Measurements from ENCODE around the gene ACTN2.

The ACTN2 gene

DNA sequence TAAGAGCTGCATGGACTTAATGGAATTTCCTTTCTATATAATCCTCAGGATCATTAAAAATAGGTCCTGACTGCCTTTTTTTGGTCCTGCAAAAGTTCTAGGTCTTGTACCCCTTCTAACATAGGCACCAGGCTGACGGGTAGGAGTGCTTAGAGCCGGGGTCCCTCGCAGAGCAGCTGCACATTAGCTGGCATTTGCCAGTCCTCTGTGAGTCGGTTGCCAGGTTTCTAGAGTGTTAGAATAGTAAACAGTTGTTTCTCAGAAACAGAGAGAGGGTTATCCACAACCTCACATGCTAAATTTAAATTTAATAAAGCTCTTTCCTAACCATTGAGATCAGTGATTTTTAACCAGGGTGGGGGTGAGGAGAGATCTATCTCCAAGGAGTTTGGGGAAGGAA lies 46.6 kb upstream of the ACTN2 start (continued):
- TF ChIP-seq ZNF658 (tag by site-specific recombination; IDR thresholded peaks at IDR 0.05) (no peak), ZNF202 (tag by site-specific recombination; IDR thresholded peaks at IDR 0.05; ENCODE audit: borderline replicate concordance) (no peak)
- TF ChIP-seq, protein P1, sequence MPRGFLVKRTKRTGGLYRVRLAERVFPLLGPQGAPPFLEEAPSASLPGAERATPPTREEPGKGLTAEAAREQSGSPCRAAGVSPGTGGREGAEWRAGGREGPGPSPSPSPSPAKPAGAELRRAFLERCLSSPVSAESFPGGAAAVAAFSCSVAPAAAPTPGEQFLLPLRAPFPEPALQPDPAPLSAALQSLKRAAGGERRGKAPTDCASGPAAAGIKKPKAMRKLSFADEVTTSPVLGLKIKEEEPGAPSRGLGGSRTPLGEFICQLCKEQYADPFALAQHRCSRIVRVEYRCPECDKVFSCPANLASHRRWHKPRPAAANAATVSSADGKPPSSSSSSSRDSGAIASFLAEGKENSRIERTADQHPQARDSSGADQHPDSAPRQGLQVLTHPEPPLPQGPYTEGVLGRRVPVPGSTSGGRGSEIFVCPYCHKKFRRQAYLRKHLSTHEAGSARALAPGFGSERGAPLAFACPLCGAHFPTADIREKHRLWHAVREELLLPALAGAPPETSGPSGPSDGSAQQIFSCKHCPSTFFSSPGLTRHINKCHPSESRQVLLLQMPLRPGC (tag by site-specific recombination; IDR thresholded peaks at IDR 0.05), result no peak

DNA sequence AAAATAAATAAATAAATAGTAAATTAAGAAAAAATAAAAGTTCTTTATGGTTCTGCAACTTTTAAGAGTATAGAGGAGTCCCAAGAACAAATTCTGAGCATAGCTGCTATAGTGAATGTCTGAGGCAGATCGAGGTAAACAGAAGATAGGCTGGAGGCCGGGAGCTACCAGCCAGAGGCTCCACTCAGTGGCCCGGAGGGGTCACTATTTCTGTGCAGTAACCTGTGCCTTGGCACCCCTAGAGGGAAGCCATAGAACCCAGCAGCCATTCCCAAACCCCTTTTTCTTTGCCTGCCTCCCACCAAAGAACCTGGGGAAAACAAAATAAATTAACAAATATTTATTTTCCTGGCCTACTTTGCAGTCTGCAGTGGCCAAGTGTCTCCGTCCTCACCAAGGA lies 43.5 kb upstream of the ACTN2 start:
- Histone ChIP-seq H3K9me3 (ENCODE audit: control insufficient read depth, insufficient read depth, low read depth, low read length) (no peaks in the 10 kb centered on the region), H3K4me1 (ENCODE audit: control insufficient read depth, insufficient read depth, low read length) (no peaks in the 10 kb centered on the region), H3K36me3 (ENCODE audit: control insufficient read depth in 2 of 2, insufficient read depth in 1 of 2, low read length in 2 of 2) (no peaks in the 10 kb centered on the region), H3K27ac (ENCODE audit: extremely low read depth, low read depth, low read length) (no peak overlapping the region), H3K4me3 (ENCODE audit: low read depth, low read length) (no peak overlapping the region)
- ChIA-PET POLR2A (no interaction called here), CTCF (interaction anchor here (0.6 to 0.8 kb wide), 4 partner anchors 33 to 48 kb away, joined by 3 to 4 read pairs (median 4); no protein-coding TSS in a partner anchor)
- no peak for TF ChIP-seq ZBTB21 (tag by site-specific recombination; IDR thresholded peaks at IDR 0.05)
- TF ChIP-seq ZNF37A (tag by site-specific recombination; IDR thresholded peaks at IDR 0.05), result no peak
- TF ChIP-seq ZBTB8A (tag by site-specific recombination; IDR thresholded peaks at IDR 0.05), result no peak
- no peak for TF ChIP-seq ZNF433 (tag by site-specific recombination; IDR thresholded peaks at IDR 0.05; ENCODE audit: low read depth)
- no peak for TF ChIP-seq ZNF366 (tag by site-specific recombination; conservative IDR thresholded peaks at IDR 0.05)
- TF ChIP-seq ZNF132 (tag by site-specific recombination; IDR thresholded peaks at IDR 0.05; ENCODE audit: borderline replicate concordance), result no peak
- TF ChIP-seq ZNF311 (tag by site-specific recombination; IDR thresholded peaks at IDR 0.05; ENCODE audit: borderline replicate concordance), result no peak
- TF ChIP-seq, protein P2, sequence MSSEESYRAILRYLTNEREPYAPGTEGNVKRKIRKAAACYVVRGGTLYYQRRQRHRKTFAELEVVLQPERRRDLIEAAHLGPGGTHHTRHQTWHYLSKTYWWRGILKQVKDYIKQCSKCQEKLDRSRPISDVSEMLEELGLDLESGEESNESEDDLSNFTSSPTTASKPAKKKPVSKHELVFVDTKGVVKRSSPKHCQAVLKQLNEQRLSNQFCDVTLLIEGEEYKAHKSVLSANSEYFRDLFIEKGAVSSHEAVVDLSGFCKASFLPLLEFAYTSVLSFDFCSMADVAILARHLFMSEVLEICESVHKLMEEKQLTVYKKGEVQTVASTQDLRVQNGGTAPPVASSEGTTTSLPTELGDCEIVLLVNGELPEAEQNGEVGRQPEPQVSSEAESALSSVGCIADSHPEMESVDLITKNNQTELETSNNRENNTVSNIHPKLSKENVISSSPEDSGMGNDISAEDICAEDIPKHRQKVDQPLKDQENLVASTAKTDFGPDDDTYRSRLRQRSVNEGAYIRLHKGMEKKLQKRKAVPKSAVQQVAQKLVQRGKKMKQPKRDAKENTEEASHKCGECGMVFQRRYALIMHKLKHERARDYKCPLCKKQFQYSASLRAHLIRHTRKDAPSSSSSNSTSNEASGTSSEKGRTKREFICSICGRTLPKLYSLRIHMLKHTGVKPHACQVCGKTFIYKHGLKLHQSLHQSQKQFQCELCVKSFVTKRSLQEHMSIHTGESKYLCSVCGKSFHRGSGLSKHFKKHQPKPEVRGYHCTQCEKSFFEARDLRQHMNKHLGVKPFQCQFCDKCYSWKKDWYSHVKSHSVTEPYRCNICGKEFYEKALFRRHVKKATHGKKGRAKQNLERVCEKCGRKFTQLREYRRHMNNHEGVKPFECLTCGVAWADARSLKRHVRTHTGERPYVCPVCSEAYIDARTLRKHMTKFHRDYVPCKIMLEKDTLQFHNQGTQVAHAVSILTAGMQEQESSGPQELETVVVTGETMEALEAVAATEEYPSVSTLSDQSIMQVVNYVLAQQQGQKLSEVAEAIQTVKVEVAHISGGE (tag by site-specific recombination; conservative IDR thresholded peaks at IDR 0.05; ENCODE audit: low read depth), result no peak
- TF ChIP-seq, protein P3, sequence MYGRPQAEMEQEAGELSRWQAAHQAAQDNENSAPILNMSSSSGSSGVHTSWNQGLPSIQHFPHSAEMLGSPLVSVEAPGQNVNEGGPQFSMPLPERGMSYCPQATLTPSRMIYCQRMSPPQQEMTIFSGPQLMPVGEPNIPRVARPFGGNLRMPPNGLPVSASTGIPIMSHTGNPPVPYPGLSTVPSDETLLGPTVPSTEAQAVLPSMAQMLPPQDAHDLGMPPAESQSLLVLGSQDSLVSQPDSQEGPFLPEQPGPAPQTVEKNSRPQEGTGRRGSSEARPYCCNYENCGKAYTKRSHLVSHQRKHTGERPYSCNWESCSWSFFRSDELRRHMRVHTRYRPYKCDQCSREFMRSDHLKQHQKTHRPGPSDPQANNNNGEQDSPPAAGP (tag by site-specific recombination; IDR thresholded peaks at IDR 0.05), result no peak
- no peak for TF ChIP-seq ZNF837 (tag by site-specific recombination; IDR thresholded peaks at IDR 0.05)
- no peak for TF ChIP-seq ZNF146 (tag by site-specific recombination; IDR thresholded peaks at IDR 0.05)
- TF ChIP-seq ZNF335 (tag by site-specific recombination; conservative IDR thresholded peaks at IDR 0.05), result no peak
- TF ChIP-seq, protein P4, sequence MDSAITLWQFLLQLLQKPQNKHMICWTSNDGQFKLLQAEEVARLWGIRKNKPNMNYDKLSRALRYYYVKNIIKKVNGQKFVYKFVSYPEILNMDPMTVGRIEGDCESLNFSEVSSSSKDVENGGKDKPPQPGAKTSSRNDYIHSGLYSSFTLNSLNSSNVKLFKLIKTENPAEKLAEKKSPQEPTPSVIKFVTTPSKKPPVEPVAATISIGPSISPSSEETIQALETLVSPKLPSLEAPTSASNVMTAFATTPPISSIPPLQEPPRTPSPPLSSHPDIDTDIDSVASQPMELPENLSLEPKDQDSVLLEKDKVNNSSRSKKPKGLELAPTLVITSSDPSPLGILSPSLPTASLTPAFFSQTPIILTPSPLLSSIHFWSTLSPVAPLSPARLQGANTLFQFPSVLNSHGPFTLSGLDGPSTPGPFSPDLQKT (IDR thresholded peaks at IDR 0.05; ENCODE audit: borderline replicate concordance, low read depth, low read length), result no peak
- TF ChIP-seq, protein P5, sequence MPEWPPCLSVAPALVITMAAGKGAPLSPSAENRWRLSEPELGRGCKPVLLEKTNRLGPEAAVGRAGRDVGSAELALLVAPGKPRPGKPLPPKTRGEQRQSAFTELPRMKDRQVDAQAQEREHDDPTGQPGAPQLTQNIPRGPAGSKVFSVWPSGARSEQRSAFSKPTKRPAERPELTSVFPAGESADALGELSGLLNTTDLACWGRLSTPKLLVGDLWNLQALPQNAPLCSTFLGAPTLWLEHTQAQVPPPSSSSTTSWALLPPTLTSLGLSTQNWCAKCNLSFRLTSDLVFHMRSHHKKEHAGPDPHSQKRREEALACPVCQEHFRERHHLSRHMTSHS (tag by site-specific recombination; IDR thresholded peaks at IDR 0.05), result no peak
- no peak for TF ChIP-seq ZNF514 (tag by site-specific recombination; IDR thresholded peaks at IDR 0.05)
- TF ChIP-seq MYNN (tag by site-specific recombination; IDR thresholded peaks at IDR 0.05; ENCODE audit: borderline replicate concordance), result no peak
- TF ChIP-seq ZNF302 (tag by site-specific recombination; IDR thresholded peaks at IDR 0.05; ENCODE audit: low read depth), result no peak
